T follicular helper cell (primary cell): Measurements from ENCODE around the gene ASAP2.

Experiments used
- DNase-seq: peaks from one replicate; pipeline ENCODE4 v3.0.0-alpha.2; 2020; ENCODE audit warnings: low read depth

Gene ASAP2

DNA sequence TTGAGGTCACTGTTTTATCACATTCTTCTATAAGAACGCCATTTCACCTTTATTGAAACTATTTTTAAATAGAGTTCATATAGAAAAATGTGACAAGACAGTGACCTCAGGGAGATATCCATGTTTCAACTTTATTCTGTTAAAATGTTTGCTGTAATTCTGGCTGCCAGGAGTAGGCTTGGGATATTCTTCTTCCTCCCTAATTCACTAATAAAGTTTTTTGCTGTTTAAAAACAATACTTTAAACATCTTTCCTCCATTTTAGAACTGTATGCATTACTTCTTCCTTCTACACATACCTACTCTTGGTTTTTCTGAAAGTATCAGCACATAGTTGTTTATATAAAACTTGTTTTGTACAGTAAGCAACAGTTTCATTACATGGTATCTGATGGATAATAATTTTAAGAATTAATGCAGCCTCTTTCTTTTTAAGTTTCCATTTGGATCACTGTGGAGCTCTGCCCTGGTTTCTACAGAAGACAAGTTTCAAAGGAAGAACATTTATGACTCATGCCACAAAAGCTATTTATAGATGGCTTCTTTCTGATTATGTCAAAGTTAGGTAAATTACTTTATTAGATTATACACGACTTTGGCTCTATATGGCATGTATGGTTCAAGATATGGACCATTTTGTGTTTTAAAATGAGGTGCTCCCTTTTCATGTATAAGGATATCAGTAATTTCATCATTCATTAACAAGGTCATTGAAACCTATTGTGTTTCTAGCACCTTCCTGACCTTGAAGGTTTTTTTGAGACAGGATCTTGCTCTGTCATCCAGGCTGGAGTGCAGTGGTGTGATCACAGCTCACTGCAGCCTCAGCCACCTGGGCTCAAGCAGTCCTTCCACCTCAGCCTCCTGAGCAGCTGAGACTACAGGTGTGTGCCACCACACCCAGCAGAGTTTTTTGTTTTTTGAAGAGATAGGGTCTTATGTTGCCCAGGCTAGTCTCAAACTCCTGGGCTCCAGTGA is 224.0 kb downstream of the ASAP2 start:
- no peak for DNase-seq

DNA sequence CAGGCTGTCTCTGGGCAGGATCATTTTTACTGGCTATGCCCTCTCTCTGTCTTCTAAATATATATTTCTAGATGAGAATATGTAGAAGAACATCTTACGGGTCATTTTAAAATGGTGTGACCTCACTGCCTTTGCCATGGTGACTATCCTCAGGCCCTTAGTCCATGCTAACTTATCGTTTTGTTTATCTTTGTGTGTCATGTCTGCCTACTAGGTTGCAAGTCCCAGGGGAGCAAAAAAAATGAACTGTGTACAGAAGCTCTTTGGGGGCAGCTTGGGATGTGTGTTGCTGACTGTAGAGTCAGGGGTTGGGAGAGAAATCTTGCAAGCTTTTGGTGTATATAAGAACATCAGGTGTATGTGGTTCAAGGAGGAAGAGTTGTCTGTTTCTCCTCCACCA is 227.9 kb downstream of the ASAP2 start:
- DNase-seq, result no peak

DNA sequence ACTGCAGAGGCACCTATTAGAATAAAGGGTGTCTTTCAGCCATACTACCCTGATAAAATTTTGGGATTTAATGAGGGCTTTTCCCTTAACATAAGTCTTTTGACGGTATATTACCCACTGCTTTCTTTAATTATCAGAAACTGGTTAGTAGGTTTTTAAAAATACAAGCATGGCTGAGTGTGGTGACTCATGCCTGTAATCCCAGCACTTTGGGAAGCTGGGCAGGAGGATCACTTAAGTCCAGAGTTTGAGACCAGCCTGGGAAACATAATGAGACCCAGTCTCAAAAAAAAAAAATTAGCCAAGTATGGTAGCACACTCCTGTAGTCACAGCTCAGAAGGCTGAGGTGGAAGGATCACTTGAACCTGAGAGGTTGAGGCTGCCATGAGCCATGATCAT is 232.9 kb downstream of the ASAP2 start:
- no peak for DNase-seq

DNA sequence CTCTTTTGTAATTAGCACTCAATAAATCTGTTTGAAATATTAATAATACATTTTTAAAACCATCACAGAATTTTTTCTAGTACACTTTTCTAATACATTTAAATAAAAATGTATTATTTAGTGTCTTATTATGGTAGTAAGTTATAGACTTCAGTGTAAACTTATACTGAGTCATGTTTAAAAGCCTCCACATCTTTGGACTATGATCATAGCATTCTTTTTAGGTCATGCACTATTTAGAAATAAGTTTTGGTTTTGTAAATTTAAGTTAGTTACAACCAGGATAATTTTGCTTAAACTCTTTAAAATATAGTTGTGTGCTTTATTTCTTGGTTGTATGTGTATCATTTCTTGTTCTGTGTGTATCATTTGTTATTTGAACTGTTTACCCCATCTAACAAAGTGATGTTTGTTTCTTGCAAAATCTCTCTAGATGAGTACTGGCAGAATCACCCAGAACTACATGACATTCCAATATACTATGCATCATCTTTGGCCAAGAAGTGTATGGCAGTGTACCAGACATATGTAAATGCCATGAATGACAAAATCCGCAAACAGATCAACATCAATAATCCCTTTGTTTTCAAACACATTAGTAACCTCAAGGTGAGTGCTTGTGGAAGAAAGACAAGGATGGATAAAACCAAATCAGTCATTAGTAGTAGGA is 233.6 kb downstream of the ASAP2 start:
- DNase-seq, result no peak

DNA sequence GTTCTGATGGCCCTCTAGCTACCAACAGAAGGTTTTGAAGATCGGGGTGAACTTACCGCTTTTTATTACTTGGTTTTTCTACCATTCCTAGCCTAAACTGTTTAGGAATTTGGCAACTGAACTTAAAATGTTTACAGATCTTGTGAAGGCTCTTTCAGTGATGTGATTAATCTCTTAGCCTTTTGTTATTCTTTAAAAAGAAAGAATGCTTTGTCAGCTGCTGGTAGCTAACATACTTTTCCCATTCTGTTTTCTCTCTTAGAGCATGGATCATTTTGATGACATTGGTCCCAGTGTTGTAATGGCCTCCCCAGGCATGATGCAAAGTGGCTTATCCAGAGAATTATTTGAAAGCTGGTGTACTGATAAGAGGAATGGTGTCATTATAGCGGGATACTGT is 234.9 kb downstream of the ASAP2 start:
- no peak for DNase-seq

DNA sequence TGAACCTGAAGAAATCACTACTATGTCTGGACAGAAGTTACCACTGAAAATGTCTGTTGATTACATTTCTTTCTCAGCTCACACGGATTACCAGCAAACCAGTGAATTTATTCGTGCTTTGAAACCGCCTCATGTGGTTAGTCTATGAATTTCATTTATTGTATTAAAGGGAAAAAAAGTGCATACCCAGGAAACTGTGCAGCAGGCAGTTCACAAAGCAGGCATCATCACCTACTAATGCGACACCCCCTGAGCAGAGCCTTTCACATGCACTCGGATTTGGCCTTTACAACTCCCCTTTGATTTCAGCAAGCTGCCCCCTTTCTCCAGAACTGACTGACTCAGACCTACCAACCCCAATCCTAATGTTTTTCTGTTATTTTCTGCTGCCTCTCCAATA is 236.9 kb downstream of the ASAP2 start:
- no peak for DNase-seq

DNA sequence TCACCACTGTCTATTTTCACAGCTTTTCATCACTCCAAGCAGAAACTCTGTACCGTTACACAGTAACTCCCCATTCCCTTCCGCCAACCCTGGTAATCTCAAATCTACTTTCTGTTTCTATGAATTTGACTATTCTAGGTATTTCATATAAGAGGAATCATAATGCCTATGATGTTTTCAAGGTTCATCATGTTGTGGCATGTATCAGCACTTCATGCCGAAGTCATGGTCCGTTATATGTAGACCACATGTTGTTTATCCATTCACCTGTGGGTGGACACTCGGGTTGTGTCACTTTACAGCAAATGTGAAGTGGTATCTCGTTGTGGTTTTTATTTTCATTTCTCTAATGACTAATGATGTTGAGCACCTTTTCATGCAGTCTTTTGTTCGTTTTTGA is 238.5 kb downstream of the ASAP2 start:
- no peak for DNase-seq

DNA sequence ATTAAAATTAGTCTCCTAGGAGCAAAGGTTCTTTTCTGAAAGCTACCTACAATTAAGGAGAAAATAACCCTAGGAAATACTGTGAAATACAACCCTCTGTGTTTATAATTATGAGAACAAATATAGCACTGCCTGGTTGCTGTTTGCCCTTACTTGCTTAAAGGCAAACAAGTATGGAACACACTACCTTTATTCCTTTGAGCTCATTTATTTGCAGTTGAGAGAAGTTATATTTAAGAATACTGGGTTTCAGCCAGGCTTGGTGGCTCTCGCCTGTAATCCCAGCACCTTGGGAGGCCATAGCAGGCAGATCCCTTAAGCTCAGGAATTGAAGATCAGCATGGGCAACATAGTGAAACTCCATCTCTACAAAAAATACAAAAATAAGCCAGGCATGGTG is 244.6 kb downstream of the ASAP2 start:
- DNase-seq, result no peak
